KOPT-K1 (cell line): ENCODE results near the gene MPPED2.

ENCODE experiments used
- H3K27ac ChIP-seq: fragments of 200-600 bp; sonication (generic); 2 replicates; pipeline ENCODE4 v1.5.1; 2016; ENCODE audit warnings: antibody characterized with exemption, mild to moderate bottlenecking, low read depth, low read length; ENCODE audit not compliant: poor library complexity, severe bottlenecking
- H3K36me3 ChIP-seq: fragments of 200-600 bp; sonication (generic); 2 replicates; pipeline ENCODE4 v1.5.1; 2017; ENCODE audit warnings: antibody characterized with exemption, mild to moderate bottlenecking, low read length, moderate library complexity; ENCODE audit not compliant: insufficient read depth
- H3K9me3 ChIP-seq: fragments of 200-600 bp; sonication (generic); 2 replicates; pipeline ENCODE4 v1.5.1; 2017; ENCODE audit warnings: antibody characterized with exemption, low read length, mild to moderate bottlenecking; ENCODE audit not compliant: insufficient read depth, poor library complexity, severe bottlenecking

The MPPED2 gene

DNA sequence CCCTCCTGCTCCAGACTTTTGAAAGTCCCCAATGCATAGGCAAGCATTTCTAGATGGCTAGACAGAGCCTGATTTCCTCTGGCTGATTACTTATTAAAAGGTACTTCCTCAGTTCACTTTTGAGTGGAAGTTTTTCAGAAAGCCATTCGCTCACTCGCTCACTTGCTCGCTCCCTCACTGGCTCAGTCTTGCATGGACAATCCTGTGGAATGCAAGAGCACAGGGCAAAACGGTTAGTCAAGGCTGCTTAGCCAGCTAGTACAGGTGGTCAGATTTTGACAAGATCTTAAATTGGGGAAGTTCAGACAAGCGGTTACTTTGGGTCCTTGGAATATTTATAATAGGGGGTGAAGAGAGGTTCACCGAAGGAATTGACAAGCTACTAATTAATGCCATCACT is 162.3 kb downstream of the MPPED2 start:
- H3K9me3 ChIP-seq, result no peaks in the 10 kb centered on the region
- no peaks in the 10 kb centered on the region for H3K36me3 ChIP-seq
- H3K27ac ChIP-seq, result no peak overlapping the region

DNA sequence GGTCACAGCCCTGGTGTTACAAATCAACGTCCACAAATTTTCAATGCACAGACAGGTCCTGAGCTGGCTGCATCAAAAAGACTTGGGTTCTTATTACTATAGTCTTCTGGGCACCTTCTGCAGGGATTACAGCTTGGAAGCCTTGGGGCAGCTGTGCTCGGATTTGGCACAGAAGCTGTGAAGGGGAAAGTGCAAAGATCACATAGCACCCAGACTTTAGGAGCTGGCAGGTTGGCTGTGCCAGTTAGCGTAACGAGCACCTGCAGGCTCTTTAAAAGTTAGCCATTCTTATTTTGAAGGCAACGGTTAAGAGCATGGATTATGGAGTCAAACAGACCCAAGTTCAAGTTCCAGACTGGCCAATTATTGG is 162.9 kb downstream of the MPPED2 start:
- no peak overlapping the region for H3K27ac ChIP-seq
- no peaks in the 10 kb centered on the region for H3K9me3 ChIP-seq
- H3K36me3 ChIP-seq, result no peaks in the 10 kb centered on the region

DNA sequence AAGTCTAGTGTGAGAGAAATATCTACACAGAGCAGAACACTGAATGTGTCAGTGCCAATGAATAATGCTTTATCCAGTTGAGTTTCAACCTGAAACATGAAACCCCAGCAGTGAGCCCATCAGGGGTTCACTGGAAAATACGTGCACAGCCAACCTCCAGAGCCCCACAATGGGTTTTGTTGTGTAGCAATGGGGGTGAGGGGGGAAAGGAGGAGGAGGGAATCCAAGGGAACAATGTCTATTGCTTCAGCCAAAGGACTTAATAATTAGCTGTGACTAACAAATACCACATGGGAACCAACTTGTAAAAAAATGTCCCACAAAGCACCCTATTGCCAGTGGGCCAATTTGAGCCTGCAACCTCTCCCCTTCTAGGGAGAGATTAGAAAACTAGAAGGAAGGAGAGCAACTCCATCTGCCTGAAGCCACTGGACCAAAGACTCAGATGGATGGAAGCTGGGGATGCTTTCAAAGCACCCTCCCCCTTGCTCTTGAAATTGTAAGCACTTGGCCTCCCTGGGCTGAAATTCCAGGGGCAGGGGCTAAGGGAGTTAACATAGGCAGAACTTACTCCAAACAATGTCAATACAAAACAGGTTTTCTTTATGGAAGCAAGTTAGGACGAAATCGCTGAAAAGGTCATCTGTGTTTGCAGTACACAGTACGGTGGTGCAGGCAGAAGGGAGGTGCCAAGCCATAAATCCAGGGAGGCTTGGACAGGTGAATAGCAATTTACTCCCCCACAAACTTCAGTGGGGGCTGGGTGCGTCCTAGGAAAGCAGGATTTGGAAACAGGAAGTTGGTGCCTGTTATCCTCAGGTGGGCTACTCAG is 163.5 kb downstream of the MPPED2 start:
- H3K36me3 ChIP-seq, result no peaks in the 10 kb centered on the region
- H3K9me3 ChIP-seq, result no peaks in the 10 kb centered on the region
- no peak overlapping the region for H3K27ac ChIP-seq

DNA sequence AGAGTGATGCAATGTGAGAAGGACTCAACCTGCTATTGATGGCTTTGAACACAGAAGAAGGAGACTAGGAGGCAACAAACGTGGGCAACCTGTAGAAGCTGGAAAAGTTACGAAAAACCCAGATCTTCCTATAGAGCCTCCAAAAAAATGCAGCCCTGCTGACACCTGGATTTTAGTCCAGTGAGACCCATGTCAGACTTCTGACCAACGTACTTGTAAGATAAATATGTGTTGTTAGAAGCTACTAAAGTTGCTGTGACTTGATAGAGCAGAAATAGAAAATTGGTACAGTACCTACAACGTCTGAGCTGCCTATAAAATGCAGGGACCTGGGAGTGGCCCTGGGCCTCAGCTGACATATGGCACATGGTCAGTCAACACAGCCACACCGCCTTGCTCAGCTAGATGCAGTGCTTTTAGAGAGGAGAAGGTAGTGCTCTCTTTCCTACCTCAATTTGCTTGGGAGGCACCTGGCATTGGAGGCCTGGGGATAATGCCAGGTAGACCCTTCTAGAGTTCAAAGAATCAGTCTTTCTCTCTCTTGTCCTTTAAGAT is 165.8 kb downstream of the MPPED2 start:
- Histone ChIP-seq H3K27ac (no peak overlapping the region), H3K9me3 (no peaks in the 10 kb centered on the region), H3K36me3 (no peaks in the 10 kb centered on the region)

DNA sequence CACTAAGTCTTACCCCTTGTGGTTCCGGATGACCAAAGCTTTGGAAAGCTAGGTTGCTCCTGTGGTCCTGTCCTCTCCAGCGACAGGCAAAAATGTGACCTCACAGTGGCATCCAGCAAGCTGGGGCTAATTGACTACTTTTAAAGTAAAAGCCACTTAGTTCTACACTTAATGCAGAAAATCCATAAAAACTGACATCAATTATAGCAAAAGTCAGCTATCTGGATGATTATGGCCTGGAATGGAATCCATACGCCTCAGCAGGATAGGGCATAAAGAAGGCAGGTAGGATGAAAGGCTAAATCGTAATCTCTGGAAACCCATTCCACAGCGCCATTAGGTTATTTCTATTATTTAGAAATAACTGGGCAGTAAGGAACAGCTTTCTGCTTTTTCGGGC is 171.3 kb downstream of the MPPED2 start:
- H3K27ac ChIP-seq, result no peak overlapping the region
- H3K9me3 ChIP-seq, result no peaks in the 10 kb centered on the region
- no peaks in the 10 kb centered on the region for H3K36me3 ChIP-seq

DNA sequence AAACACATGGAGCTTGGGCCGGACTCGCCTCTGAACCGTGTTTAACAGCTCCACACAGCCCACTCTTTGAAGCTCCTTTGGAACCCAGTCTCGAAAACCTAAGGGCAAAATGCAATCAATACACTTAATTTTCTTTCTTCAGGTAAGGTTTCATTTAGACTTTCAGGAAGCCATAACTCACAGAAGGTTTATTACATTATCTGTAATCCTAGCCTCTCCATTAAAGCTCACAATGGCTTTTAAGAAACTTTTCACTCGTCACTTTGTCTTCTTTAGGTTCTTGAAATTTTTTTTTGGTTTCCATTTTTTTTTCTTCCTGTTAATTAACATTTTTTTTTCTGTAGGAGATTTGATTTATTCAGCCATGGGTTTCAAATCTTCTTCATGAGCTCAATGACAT is 171.9 kb downstream of the MPPED2 start:
- H3K36me3 ChIP-seq, result no peaks in the 10 kb centered on the region
- no peak overlapping the region for H3K27ac ChIP-seq
- H3K9me3 ChIP-seq, result no peaks in the 10 kb centered on the region

DNA sequence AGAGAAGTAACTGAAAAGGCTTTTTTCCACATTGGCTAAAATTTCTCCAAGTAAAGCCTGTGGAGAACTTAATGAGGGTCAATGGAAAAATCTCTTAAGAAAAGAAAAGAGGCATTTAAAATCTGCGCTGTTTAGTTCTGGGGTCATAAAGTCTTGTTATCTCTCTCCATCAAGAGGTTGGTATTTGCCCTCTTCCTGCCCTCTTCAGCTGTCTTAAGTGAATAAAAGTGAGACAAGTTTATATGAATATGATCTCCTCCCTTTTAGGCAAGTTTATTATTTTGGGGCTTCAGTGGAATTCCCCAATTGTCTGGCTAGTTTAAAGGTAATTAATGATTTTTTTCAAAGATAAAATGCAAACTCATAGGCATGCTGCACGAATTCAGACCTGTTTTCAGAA is 173.6 kb downstream of the MPPED2 start:
- Histone ChIP-seq H3K9me3 (no peaks in the 10 kb centered on the region), H3K36me3 (no peaks in the 10 kb centered on the region), H3K27ac (no peak overlapping the region)

DNA sequence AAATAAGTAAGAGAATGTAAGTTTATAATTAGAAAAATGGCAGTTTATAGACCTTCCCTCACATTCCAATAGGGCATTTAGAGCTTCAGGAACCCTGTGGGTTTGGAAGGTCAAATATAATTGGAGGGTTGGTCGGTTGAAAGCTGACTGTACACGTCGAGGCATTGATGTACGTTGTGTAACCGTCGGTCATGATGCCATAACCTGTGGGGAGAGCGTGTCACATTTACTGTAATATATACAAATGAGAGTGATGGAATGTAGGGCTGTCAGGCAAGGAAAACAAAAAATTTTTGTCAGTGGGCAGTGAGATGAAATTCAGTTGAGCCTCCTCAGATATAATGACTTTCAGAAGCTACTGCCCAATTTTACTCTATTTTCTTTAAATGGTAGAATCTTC is 174.8 kb downstream of the MPPED2 start:
- H3K27ac ChIP-seq, result no peak overlapping the region
- no peaks in the 10 kb centered on the region for H3K36me3 ChIP-seq
- H3K9me3 ChIP-seq, result no peaks in the 10 kb centered on the region

DNA sequence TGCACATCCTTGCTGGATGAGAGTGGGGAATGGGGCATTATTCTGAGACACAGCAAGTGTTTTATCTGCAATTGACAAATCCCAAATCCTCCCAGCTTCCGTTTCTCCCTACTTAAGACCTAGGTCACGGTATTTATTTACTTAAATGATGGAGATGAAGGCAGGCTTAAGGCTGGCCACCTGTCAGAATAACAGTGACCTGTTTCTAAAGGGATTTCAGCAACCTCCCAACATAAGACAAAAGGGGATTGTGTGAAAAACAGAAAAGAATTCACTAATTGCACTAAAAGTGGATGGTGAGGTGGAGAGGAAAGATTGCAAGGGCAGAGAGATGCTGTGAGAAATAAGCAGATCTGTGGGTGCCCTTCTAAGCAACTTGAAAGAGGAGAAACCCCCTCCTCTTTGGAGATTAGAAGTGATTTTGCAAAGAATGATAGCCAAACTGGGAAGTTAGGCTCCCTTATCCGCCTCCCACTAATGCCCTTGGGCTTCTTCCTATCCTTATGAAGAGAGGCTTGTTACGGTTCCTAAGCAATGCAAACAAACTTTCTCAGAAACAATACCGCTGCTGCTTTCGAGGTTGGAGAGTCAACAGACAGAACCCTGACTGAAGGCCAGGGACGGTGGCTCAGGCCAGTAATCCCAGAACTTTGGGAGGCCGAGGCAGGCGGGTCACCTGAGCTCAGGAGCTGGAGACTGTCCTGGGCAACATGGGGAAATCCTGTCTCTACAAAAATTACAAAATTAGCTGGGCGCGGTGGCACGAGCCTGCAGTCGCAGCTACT is 179.0 kb downstream of the MPPED2 start:
- no peak overlapping the region for H3K27ac ChIP-seq
- H3K36me3 ChIP-seq, result no peaks in the 10 kb centered on the region
- H3K9me3 ChIP-seq, result no peaks in the 10 kb centered on the region

DNA sequence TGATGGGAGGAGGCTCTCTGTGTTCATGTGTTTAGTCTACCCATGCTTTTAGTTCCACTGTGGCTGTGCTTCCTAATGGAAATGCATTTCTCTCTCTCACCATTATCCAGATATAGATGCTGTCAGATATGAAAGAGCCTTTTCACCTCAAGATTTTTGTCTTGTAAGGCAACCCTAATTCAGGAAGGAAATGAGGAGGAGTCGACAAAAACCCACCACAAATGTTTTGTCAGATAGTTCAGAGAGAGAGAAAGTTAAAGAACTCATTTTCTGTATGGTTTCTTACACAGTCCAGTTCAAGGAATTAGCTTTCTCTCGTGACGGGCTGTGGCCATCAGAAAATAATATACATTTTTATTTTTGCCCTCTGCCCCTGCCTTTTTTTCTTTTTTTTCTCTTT is 180.8 kb downstream of the MPPED2 start:
- Histone ChIP-seq H3K27ac (no peak overlapping the region), H3K36me3 (no peaks in the 10 kb centered on the region)

DNA sequence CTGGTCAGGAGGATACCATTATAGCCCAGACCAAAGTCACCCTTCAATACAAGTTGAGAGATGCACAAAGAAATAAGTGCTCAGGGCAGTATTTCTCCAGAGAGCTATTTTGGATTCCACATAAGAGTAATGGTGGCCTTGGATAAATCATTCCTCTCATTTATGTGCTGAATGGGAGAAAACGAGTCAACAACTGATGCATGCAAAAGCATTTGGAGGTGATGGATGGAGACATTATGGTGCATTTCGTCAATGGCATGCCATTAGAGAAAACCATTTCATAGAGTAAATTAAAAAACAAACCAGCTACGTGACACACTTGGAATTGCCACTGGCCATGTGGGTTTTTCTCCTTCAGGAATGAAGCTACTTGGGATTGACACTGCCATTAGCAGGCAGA is 182.0 kb downstream of the MPPED2 start:
- no peaks in the 10 kb centered on the region for H3K9me3 ChIP-seq
- no peak overlapping the region for H3K27ac ChIP-seq
- H3K36me3 ChIP-seq, result no peaks in the 10 kb centered on the region

More for the DNA sequence above, 180.8 kb downstream of the MPPED2 start:
- H3K9me3 ChIP-seq, result no peaks in the 10 kb centered on the region

DNA sequence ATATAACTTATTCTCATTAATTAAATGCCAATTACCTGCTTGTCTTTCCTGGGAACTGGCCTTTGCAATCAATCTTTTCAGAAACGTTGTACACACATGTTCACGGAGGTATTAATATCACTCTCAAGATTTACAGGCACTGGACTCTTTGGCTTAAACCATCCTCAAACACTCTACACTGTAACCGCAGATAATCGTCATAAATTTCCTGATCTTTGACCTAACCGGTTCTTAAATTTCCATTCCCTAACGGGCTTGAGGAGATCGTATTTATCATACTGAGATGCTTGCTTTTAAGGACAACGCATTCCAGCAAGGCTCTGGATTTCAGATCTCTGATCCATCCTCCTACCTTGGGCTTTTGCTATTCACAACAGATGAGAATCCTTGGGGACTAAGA is 190.4 kb downstream of the MPPED2 start:
- no peak overlapping the region for H3K27ac ChIP-seq
- H3K9me3 ChIP-seq, result no peaks in the 10 kb centered on the region
- no peaks in the 10 kb centered on the region for H3K36me3 ChIP-seq

DNA sequence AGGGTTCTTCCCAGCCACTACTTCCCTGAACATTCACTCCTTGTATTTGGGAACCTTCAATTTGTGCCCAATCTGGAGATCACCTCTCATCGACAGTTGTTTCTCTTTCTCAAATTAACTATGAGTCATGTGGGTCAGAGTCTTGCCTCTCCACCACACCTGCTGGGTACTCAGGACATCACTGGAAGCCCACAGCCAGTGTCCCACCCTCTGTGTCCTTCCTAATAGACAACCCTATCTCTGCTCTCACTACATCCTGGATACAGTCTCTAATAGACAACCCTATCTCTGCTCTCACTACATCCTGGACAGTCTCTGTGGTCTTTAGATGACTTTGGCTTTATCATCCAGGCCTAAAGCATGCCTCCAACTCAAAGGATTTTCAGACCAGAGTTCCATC is 193.1 kb downstream of the MPPED2 start:
- Histone ChIP-seq H3K36me3 (no peaks in the 10 kb centered on the region), H3K9me3 (no peaks in the 10 kb centered on the region), H3K27ac (no peak overlapping the region)

DNA sequence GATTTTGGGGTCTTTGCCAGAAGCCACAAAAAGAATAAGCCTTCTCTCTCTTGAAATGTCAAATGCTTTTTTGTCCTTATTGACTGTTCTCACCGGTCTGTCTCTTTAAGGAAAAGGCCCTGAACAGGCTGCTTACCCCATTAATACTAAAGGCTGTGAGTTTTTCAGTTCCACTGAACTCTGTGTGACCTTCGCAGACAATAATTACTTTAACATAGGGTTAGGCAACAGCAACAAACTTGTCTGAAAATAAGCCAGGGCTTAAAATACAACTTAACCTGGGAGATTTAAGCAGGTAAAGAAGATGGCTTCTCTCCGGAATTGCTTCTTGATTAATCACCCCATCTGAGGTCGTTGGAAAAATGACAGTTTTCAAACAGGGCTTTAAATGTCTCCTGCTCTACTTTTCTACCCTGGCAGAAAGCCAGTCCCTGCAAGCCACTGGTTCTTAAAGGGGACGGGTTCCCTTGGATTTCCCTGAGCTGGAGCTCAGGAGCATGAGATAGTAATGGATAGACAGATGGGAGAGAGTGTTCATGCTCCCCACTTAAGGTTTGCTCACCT is 193.8 kb downstream of the MPPED2 start:
- H3K27ac ChIP-seq, result no peak overlapping the region
- H3K9me3 ChIP-seq, result no peaks in the 10 kb centered on the region
- no peaks in the 10 kb centered on the region for H3K36me3 ChIP-seq

DNA sequence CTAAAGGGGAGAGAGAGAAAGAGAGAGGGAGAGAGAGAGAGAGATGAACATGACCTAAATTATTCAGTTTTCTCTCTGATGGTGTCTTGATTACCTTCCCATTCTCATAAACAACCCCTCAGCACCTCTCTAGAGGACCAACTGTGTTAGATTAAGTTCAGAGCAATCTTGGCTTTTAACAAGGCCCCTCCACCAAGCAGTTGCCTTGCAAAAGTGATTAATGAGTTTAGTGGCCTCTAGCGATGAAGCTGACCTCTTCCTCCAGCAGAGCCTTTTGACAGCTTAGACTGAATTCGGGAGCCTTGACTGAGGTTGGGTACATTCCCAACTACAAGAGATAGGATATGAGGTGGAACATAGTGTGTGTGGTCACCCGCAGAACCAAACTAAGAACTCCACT is 197.2 kb downstream of the MPPED2 start:
- no peaks in the 10 kb centered on the region for H3K36me3 ChIP-seq
- no peak overlapping the region for H3K27ac ChIP-seq

More for the DNA sequence above, 197.2 kb downstream of the MPPED2 start:
- peaks cover 7% of the 10 kb centered on the region for H3K9me3 ChIP-seq
